GM06990 (cell line): ENCODE data around the gene MAP3K7CL.

Source experiments
- DNase-seq: peaks from one replicate; pipeline ENCODE4 v3.0.0-alpha.2; 2011; ENCODE audit not compliant: insufficient read length; ENCODE audit errors: extremely low read depth
- H3K27me3 ChIP-seq: replicated peaks from 2 replicates; pipeline ENCODE4 v1.6.0; 2011; ENCODE audit warnings: low read length; ENCODE audit not compliant: control insufficient read depth, insufficient read depth
- H3K36me3 ChIP-seq: 2 replicates; pipeline ENCODE4 v1.5.1; 2011; ENCODE audit warnings: low read length; ENCODE audit not compliant: control insufficient read depth, insufficient read depth
- H3K4me3 ChIP-seq: replicated peaks from 2 replicates; pipeline ENCODE4 v1.5.1; 2011; ENCODE audit warnings: low read depth, mild to moderate bottlenecking, control low read depth, low read length
- CTCF ChIP-seq: IDR thresholded peaks from 2 replicates; pipeline ENCODE4 v1.5.1; 2011; ENCODE audit warnings: low read length, control low read depth, mild to moderate bottlenecking, inconsistent platforms; ENCODE audit not compliant: insufficient read depth, poor library complexity, severe bottlenecking

MAP3K7CL gene

DNA sequence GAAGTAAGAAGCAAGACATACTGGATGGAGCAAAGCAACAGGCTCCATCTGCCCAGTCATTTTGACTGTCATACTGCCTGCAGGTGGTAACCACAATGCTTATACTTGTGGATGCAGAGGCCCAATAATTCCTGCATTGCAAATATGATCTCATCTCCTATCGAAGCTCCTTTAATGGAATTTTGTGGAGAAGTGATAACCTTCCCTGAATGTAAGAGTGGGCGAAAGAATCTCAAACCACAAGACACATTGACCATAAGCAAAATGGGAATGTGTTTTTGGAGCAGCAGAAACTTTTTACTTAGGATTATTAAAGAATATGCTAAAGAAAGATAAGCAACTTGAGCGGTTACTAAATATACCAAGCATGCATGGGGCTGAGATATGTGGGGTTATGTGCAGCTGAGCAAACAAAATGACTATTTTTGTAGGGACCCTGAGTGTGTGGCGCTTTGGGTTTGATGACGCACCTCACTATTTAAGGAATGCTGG lies 90.9 kb downstream of the MAP3K7CL start:
- Histone ChIP-seq H3K27me3 (no peaks in the 10 kb centered on the region), H3K4me3 (no peak overlapping the region), H3K36me3 (no peaks in the 10 kb centered on the region)
- no peak for TF ChIP-seq CTCF
- no peak for DNase-seq

DNA sequence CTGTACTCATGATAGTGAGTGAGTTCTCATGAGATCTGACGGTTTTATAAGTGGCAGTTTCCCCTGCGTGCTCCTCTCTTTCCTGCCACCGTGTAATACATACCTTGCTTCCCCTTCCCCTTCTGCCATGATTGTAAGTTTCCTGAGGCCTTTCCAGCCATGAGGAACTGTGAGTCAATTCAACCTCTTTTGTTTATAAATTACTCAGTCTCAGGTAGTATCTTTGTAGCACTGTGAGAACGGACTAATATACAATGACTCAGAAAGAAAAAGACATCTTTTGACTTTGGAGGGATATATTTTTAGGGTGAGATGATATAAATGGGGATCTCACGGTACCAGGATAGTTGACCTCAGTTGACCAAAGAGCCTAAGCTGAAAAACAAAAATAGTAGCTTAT lies 93.6 kb downstream of the MAP3K7CL start:
- Histone ChIP-seq H3K27me3 (no peaks in the 10 kb centered on the region), H3K36me3 (no peaks in the 10 kb centered on the region), H3K4me3 (no peak overlapping the region)
- DNase-seq = peak; percentile 56
- TF ChIP-seq CTCF = no peak
